ENCODE results near the gene QPCT. TPM values are rescaled to one million over a fixed set of nuclear protein-coding genes. Genes with fewer than 3 reads are reported as not detected.

Gene QPCT
- polyA plus RNA-seq, 6 donors from 2014 or later: 0.14 to 1.8 (median 1.1) TPM

DNA sequence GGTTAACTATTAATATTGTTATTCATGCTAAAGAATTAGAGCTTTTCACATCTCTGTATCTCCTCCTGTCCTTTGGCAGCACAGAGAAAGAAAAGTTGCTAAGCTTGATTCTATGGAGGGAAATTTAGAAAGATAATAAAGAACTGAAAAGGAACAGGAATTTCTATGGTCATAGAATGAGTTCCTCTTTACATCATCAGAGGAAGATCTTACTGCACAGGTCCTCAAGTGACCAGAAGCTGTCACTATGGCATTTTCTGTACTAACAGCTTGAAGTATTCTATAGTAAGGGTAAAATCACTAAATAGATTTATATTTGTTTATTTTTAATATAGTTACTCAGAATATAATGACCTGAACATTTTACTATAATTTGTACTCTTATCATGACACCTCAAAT lies 13.7 kb upstream of the QPCT start:
- Mint-ChIP-seq H3K36me3 (no peaks in the 10 kb centered on the region), H3K4me3 (no peak overlapping the region), H3K27ac (no peak overlapping the region), H3K27me3 (peaks cover 0 to 13% (median 0%) of the 10 kb centered on the region in 3 donors), H3K4me1 (peaks cover 2 to 5% (median 3%) of the 10 kb centered on the region in 3 donors), H3K9me3 (no peaks in the 10 kb centered on the region)
- no peak for ATAC-seq (ENCODE audit: low read depth in 2 of 2)
- no peak for DNase-seq

DNA sequence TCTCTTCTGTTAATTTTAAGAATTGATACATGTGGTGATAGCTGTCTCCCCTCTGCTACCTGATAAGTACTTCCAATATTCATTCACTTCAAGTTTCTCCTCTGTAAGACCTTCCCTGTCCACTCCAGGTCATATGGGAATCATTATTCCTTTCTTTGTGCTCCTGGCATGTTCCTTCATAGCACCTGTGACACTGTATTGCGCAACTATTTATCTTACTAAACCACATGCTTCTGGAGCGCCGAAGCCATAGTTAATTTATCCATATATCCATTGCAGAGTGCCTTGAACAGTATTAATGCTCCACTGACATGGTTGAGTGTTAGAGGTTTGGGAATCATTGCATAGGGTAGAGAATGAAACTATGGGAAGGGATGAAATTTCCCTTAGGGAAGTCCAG lies 11.9 kb upstream of the QPCT start:
- H3K9me3 Mint-ChIP-seq: no peaks in the 10 kb centered on the region

GRCh38 chr2:37333256-37333655 lies 11.2 kb upstream of the QPCT start:
- ATAC-seq (ENCODE audit: low read depth in 2 of 2) (peak in 1 of 2 donors; percentile 46), DNase-seq (no peak)
- H3K4me1 Mint-ChIP-seq: no peaks in the 10 kb centered on the region
- no peak overlapping the region for H3K4me3 Mint-ChIP-seq
- H3K27ac Mint-ChIP-seq: peak overlapping the region in 1 of 6 donors; percentile 21
- no peaks in the 10 kb centered on the region for H3K9me3 Mint-ChIP-seq
- peaks cover 0 to 12% (median 0%) of the 10 kb centered on the region in 3 donors for H3K27me3 Mint-ChIP-seq
- no peaks in the 10 kb centered on the region for H3K36me3 Mint-ChIP-seq

More for the DNA sequence above, 11.9 kb upstream of the QPCT start:
- Mint-ChIP-seq H3K4me3 (no peak overlapping the region), H3K36me3 (no peaks in the 10 kb centered on the region), H3K27me3 (peaks cover 0 to 13% (median 0%) of the 10 kb centered on the region in 3 donors), H3K27ac (no peak overlapping the region), H3K4me1 (no peaks in the 10 kb centered on the region)
- ATAC-seq (ENCODE audit: low read depth in 2 of 2) (no peak), DNase-seq (no peak)

GRCh38 chr2:37335604-37336003 lies 8.8 kb upstream of the QPCT start:
- peak overlapping the region in 1 of 6 donors; percentile 9 for H3K27ac Mint-ChIP-seq
- H3K4me1 Mint-ChIP-seq: no peaks in the 10 kb centered on the region
- no peaks in the 10 kb centered on the region for H3K36me3 Mint-ChIP-seq
- no peak overlapping the region for H3K4me3 Mint-ChIP-seq
- ATAC-seq (ENCODE audit: low read depth in 2 of 2) (no peak), DNase-seq (no peak)
- H3K27me3 Mint-ChIP-seq: peaks cover 0 to 12% (median 0%) of the 10 kb centered on the region in 3 donors
- no peaks in the 10 kb centered on the region for H3K9me3 Mint-ChIP-seq

GRCh38 chr2:37337620-37338280 lies 6.7 kb upstream of the QPCT start:
- peaks cover 0 to 5% (median 0%) of the 10 kb centered on the region in 3 donors for H3K27me3 Mint-ChIP-seq
- no peak for DNase-seq
- H3K27ac Mint-ChIP-seq: no peak overlapping the region
- no peaks in the 10 kb centered on the region for H3K9me3 Mint-ChIP-seq
- no peak for ATAC-seq (ENCODE audit: low read depth in 2 of 2)
- H3K36me3 Mint-ChIP-seq: no peaks in the 10 kb centered on the region
- no peak overlapping the region for H3K4me3 Mint-ChIP-seq
- H3K4me1 Mint-ChIP-seq: no peaks in the 10 kb centered on the region

DNA sequence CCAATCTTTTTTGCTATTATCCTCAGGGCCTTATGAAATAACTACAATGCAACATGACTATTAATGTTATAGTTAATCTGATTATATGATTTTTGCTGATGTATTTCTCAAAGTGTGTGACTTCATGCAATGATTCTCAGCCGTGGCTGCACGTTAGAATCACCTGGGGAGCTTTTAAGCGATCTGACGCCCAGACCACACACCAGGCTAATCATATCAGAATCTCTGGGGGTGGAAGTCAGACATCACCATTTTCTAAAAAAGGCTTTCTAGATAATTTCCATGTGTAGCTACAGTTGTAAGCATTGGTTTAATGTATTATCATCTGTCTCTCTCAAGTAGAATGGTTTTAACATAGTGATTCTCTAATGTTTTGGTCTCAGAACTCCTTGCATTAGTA lies 5.5 kb upstream of the QPCT start:
- no peak for ATAC-seq (ENCODE audit: low read depth in 2 of 2)
- Mint-ChIP-seq H3K27ac (no peak overlapping the region), H3K9me3 (no peaks in the 10 kb centered on the region), H3K36me3 (no peaks in the 10 kb centered on the region), H3K4me3 (no peak overlapping the region), H3K27me3 (peaks cover 0 to 6% (median 0%) of the 10 kb centered on the region in 3 donors), H3K4me1 (peaks cover 0 to 3% (median 2%) of the 10 kb centered on the region in 3 donors)
- DNase-seq: no peak

- peaks cover 0 to 12% (median 0%) of the 10 kb centered on the region in 3 donors for H3K27me3 Mint-ChIP-seq
- H3K27ac Mint-ChIP-seq: peak overlapping the region in 1 of 6 donors; percentile 7
- ATAC-seq (ENCODE audit: low read depth in 2 of 2) (no peak), DNase-seq (no peak)
- H3K4me1 Mint-ChIP-seq: peaks cover 5 to 10% (median 10%) of the 10 kb centered on the region in 3 donors
- no peaks in the 10 kb centered on the region for H3K9me3 Mint-ChIP-seq
- no peak overlapping the region for H3K4me3 Mint-ChIP-seq
- H3K36me3 Mint-ChIP-seq: no peaks in the 10 kb centered on the region
Observed at GRCh38 chr2:37340637-37341036, 3.8 kb upstream of the QPCT start.

- H3K9me3 Mint-ChIP-seq: no peaks in the 10 kb centered on the region
Observed at GRCh38 chr2:37342591-37343220, 1.7 kb upstream of the QPCT start.

DNA sequence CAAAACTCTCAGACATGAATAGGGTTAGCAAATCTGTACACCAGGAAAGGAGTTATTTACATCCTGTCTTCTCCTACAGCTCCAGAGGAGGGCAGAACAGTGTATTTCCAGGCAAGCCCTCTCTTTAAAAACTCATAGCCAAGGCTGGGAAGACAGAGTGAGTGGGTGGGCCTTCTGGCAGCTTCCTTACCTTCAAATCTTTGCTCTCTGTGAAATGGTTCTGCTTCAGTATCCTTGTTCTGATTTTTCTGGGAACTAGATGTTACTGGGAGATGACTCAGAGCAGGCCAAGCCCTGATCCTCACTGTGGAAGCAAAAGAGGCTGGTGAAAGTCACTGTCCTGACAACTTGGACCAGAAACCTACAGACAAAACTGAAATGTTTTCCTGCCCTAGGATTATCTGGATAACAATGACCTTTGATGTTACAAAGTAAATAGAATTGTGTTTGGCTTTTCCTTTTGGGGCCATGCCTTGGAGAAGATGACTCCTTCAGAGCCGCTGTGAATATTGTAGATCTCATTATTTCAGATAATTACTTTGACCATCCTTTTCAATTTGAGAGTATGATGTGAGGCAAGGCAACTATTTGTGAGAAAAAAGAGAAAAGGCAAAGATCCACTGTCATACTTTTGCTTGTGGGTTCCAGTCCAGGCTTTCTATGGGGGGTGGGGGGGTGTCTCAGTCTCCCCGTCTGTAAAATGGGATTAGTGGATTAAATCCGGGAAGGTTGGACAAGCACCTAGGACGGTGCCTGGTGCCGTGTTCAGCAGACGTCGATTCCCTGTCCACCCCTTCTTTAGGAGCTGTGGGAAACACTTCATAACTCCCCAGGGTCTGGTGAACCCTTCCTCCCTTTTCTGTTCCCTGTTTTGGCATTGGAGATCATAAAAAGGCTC lies 644 bp upstream of the QPCT start:
- Mint-ChIP-seq H3K36me3 (no peaks in the 10 kb centered on the region), H3K27me3 (peaks cover 0 to 22% (median 4%) of the 10 kb centered on the region in 3 donors), H3K27ac (peak overlapping the region in 5 of 6 donors; percentile 12 to 93 (median 85)), H3K9me3 (no peaks in the 10 kb centered on the region), H3K4me3 (peak overlapping the region; percentile 84 to 92 (median 86)), H3K4me1 (peaks cover 6 to 17% (median 10%) of the 10 kb centered on the region in 3 donors)
- DNase-seq (no peak), ATAC-seq (ENCODE audit: low read depth in 2 of 2) (no peak)

More at GRCh38 chr2:37342591-37343220, 1.7 kb upstream of the QPCT start:
- Mint-ChIP-seq H3K36me3 (no peaks in the 10 kb centered on the region), H3K4me1 (peaks cover 5 to 16% (median 10%) of the 10 kb centered on the region in 3 donors), H3K27me3 (peaks cover 0 to 17% (median 4%) of the 10 kb centered on the region in 3 donors), H3K27ac (peak overlapping the region in 2 of 6 donors; percentile 10 to 89), H3K4me3 (peak overlapping the region in 2 of 8 donors; percentile 28 to 86)
- ATAC-seq (ENCODE audit: low read depth in 2 of 2) (no peak), DNase-seq (no peak)

- H3K4me3 Mint-ChIP-seq: no peak overlapping the region
- DNase-seq (no peak), ATAC-seq (ENCODE audit: low read depth in 2 of 2) (no peak)
- H3K27me3 Mint-ChIP-seq: peaks cover 0 to 22% (median 4%) of the 10 kb centered on the region in 3 donors
- peaks cover 26 to 38% (median 29%) of the 10 kb centered on the region in 3 donors for H3K4me1 Mint-ChIP-seq
- H3K9me3 Mint-ChIP-seq: no peaks in the 10 kb centered on the region
- H3K36me3 Mint-ChIP-seq: no peaks in the 10 kb centered on the region
- peak overlapping the region in 3 of 6 donors; percentile 5 to 94 (median 61) for H3K27ac Mint-ChIP-seq
Observed at GRCh38 chr2:37348155-37348554, 3.7 kb downstream of the QPCT start.

GRCh38 chr2:37349231-37349860 lies 4.9 kb downstream of the QPCT start:
- DNase-seq (peak; percentile 37), ATAC-seq (ENCODE audit: low read depth in 2 of 2) (peak; percentile 42 to 56)
- H3K27ac Mint-ChIP-seq: peak overlapping the region; percentile 72 to 98 (median 95)

GRCh38 chr2:37350034-37350433 lies 5.6 kb downstream of the QPCT start:
- no peaks in the 10 kb centered on the region for H3K9me3 Mint-ChIP-seq
- ATAC-seq (ENCODE audit: low read depth in 2 of 2) (peak; percentile 70 to 76), DNase-seq (peak; percentile 54)
- peak overlapping the region; percentile 37 to 98 (median 95) for H3K27ac Mint-ChIP-seq
- H3K4me1 Mint-ChIP-seq: peaks cover 19 to 34% (median 21%) of the 10 kb centered on the region in 3 donors
- no peaks in the 10 kb centered on the region for H3K36me3 Mint-ChIP-seq
- H3K4me3 Mint-ChIP-seq: peak overlapping the region; percentile 8 to 65 (median 35)
- peaks cover 4 to 30% (median 13%) of the 10 kb centered on the region in 3 donors for H3K27me3 Mint-ChIP-seq

More at GRCh38 chr2:37349231-37349860, 4.9 kb downstream of the QPCT start:
- no peaks in the 10 kb centered on the region for H3K36me3 Mint-ChIP-seq
- no peaks in the 10 kb centered on the region for H3K9me3 Mint-ChIP-seq
- peak overlapping the region in 6 of 8 donors; percentile 5 to 59 (median 46) for H3K4me3 Mint-ChIP-seq
- H3K4me1 Mint-ChIP-seq: peaks cover 23 to 34% (median 24%) of the 10 kb centered on the region in 3 donors
- H3K27me3 Mint-ChIP-seq: peaks cover 4 to 26% (median 9%) of the 10 kb centered on the region in 3 donors

Measured in naive B cell (primary cell).